GM12892 (cell line): Measurements from ENCODE around the gene ADAM30. TPM values are rescaled to one million over a fixed set of nuclear protein-coding genes. Genes with fewer than 3 reads are reported as not detected.

Experiments used
- DNase-seq: peaks from one replicate; pipeline ENCODE4 v3.0.0; 2011; ENCODE audit not compliant: insufficient read length
- FAIRE-seq: peaks from 2 replicates; lab custom pipeline; 2011; peaks lifted over from hg19 to GRCh38; lab: Jason Lieb, UNC
- POLR2A ChIP-seq: IDR thresholded peaks from 2 replicates; pipeline ENCODE4 v1.6.1; 2011; ENCODE audit warnings: low read depth, low read length, control low read depth
- POLR2AphosphoS5 ChIP-seq: IDR thresholded peaks from 2 replicates; pipeline ENCODE4 v1.6.1; 2011; ENCODE audit warnings: low read depth, low read length, control low read depth
- TAF1 ChIP-seq: IDR thresholded peaks from 2 replicates; pipeline ENCODE4 v1.6.1; 2011; ENCODE audit warnings: low read depth, mild to moderate bottlenecking, control low read depth, low read length, borderline replicate concordance
- polyA plus RNA-seq: library from polyadenylated mRNA; unstranded; fragments of >200 nt; gene quantifications from one replicate; pipeline ENCODE4 v1.2.1, GENCODE V29; 2012; ENCODE audit warnings: missing spikeins, inconsistent platforms; ENCODE audit not compliant: missing spikeins

ADAM30 gene
- not detected for polyA plus RNA-seq

GRCh38 chr1:119896303-119896702 lies at the start of gene ADAM30:
TSS of gene ADAM30 (minus strand) at chr1:119896515. CDS start at chr1:119896336, 179 bp downstream.
- FAIRE-seq: no peak
- DNase-seq: no peak
- TF ChIP-seq TAF1 (no peak), POLR2A (no peak), POLR2AphosphoS5 (no peak)

- DNase-seq: no peak
- TF ChIP-seq TAF1 (no peak), POLR2A (no peak), POLR2AphosphoS5 (no peak)
- no peak for FAIRE-seq
These were observed 46.9 kb upstream of the ADAM30 start for GRCh38 chr1:119943216-119943615.

- TF ChIP-seq TAF1: no peak
- no peak for TF ChIP-seq POLR2AphosphoS5
- TF ChIP-seq POLR2A: no peak
- FAIRE-seq: no peak
- DNase-seq: no peak
These were observed 45.1 kb upstream of the ADAM30 start for GRCh38 chr1:119941392-119941791.

DNA sequence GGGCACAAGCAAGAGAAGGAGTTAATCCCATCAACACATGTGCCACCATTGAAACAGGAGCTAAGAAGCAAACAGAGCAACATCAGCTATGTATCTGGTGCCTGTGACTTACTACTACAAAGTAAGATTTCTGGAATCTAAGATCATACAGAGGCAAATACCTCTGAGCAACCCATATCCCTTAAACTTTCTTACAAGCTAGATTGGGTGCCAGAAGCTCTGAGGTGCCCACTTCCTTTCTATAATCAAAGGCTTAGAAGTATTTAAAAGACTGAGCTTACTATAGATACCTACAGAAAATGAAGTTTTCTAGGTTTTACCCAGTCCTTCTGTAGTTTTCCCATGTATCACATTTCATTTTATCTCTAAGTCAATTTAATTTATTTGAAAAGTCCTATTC lies 44.4 kb upstream of the ADAM30 start:
- DNase-seq (no peak), FAIRE-seq (no peak)
- TF ChIP-seq POLR2AphosphoS5 (no peak), POLR2A (no peak), TAF1 (no peak)

DNA sequence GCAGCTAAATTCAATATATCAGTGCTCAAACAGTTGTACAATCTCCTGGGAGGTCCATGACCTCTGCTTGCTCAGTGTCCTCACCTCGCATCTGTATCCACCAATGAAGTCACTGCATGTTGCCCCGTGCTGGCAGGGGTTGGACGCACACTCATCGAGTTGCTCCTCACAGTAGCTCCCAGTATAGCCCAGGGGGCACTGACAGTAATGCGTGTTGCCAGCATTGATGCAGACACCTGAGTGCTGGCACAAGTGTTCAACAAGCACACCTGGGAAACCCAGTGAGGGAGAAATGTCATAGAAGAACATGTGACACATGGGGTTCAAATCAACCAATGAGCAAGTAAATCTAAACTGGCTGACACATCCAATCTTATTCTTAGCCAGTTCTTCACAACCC lies 40.9 kb upstream of the ADAM30 start:
- FAIRE-seq: no peak

GRCh38 chr1:119935915-119936314 lies 39.6 kb upstream of the ADAM30 start:
- no peak for FAIRE-seq
- no peak for TF ChIP-seq POLR2AphosphoS5
- TF ChIP-seq TAF1: no peak
- no peak for TF ChIP-seq POLR2A

More for the DNA sequence above, 40.9 kb upstream of the ADAM30 start:
- DNase-seq: no peak
- TF ChIP-seq POLR2AphosphoS5: no peak
- no peak for TF ChIP-seq POLR2A
- TF ChIP-seq TAF1: no peak

GRCh38 chr1:119935373-119935772 lies 39.1 kb upstream of the ADAM30 start:
- FAIRE-seq: no peak
- no peak for DNase-seq
- no peak for TF ChIP-seq POLR2A
- no peak for TF ChIP-seq TAF1

More at GRCh38 chr1:119935915-119936314, 39.6 kb upstream of the ADAM30 start:
- DNase-seq: no peak

- no peak for TF ChIP-seq POLR2A
- no peak for TF ChIP-seq POLR2AphosphoS5
- no peak for TF ChIP-seq TAF1
- FAIRE-seq (no peak), DNase-seq (no peak)
These were observed 37.1 kb upstream of the ADAM30 start for GRCh38 chr1:119933397-119933796.

- FAIRE-seq (no peak), DNase-seq (no peak)
- TF ChIP-seq POLR2A (no peak), POLR2AphosphoS5 (no peak), TAF1 (no peak)
These were observed 33.5 kb upstream of the ADAM30 start for GRCh38 chr1:119929643-119930315.

DNA sequence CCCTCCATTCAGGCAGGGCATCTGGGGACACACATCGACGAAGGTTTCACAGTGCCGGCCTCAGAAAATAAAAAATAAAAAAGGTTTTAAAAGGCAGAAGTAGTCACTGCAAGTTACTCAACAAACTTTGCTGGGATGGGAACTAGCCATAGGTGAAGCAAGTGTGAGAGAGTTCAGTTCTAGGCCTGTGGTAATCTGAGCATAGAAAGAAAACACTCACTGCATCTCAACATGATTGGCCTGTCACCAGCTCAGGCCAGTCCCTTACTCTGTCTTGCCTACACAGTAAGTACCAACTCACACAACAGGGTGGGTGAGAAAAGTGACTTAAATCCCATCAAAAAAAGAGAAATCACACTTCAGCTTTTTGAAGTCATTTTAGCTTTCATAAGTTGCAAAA lies 30.2 kb upstream of the ADAM30 start:
- no peak for FAIRE-seq
- TF ChIP-seq TAF1 (no peak), POLR2AphosphoS5 (no peak), POLR2A (no peak)

DNA sequence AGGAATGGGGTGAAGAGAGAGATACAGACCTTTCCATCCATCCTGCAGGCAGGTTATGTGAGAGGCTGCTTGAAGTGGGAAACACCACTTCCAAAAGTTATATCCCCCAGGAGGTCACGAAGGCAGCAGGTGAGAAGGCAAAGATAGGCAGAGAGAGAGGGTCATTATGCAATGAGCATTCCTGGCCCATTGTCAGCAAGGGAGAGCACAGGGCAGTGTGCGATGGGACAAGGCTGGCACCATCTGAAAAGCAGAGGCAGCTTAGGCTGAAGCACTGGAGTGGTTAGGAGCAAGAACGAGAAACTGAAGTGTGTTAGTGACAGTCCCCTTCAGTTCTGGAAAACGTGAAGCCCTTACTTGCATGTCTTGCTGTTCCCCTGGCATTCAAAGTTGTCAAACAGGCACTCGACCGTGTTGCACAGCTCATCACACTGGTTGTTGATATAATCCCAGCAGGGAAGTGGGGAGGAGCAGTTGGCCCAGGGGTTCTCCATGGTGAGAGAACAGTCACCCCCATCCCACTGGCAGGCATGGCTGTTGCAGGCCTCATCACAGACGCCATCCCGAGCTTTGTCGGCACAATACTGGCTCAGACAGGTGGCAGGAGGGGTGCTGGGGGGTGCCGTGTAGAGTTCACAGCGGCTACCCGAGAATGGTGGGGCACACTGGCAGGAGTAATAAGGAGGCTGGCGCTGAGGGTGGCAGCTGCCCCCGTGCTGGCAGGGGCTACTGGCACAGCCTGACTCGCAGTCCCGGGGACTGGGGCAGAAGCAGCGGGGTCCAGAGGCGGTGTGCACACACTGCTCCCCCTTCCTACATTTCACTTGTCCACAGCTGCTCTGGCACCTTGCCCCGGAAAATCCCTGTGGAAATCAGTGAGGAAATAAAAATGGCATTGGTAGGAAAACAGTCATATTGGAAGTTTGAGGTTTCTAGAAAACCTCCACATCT lies 28.9 kb upstream of the ADAM30 start:
- TF ChIP-seq TAF1 (no peak), POLR2A (no peak), POLR2AphosphoS5 (no peak)
- DNase-seq (no peak), FAIRE-seq (no peak)

More for the DNA sequence above, 30.2 kb upstream of the ADAM30 start:
- DNase-seq: no peak
